HG02943 (cell line): ENCODE data around the gene DNAH17.
"Not testable (repeated sequence)": the region's sequence is repeated elsewhere in the genome, so short reads cannot be mapped to it uniquely, and the experiment has no call there.

Source experiments
- ATAC-seq: cut with Tn5 transposase; IDR thresholded peaks from one replicate; pipeline ENCODE4 v1.9.1; 2021; ENCODE audit warnings: mild to moderate bottlenecking, low read depth, moderate library complexity; ENCODE audit not compliant: unreplicated experiment

The DNAH17 gene

DNA sequence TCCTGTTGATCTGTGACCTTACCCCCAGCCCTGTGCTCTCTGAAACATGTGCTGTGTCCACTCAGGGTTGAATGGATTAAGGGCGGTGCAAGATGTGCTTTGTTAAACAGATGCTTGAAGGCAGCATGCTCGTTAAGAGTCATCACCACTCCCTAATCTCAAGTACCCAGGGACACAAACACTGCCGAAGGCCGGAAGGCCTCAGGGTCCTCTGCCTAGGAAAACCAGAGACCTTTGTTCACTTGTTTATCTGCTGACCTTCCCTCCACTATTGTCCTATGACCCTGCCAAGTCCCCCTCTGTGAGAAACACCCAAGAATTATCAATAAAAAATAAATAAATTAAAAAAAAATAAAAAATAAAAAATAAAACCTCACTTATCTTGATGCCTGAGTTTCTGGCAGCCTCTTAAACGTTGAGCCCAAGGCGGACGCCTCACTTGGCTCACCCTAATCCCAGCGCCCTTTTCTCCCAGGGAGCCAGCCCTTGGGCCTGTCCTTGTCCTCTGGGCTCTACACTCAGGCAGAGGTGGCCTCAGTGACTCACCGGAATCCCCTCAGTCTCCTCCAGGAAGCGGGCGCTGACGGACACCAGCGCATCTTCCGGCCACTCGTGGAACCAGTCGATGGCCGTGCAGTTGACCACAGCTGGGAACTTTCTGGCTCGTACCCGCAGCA is 110.9 kb downstream of the DNAH17 start:
- ATAC-seq: not testable (repeated sequence)

DNA sequence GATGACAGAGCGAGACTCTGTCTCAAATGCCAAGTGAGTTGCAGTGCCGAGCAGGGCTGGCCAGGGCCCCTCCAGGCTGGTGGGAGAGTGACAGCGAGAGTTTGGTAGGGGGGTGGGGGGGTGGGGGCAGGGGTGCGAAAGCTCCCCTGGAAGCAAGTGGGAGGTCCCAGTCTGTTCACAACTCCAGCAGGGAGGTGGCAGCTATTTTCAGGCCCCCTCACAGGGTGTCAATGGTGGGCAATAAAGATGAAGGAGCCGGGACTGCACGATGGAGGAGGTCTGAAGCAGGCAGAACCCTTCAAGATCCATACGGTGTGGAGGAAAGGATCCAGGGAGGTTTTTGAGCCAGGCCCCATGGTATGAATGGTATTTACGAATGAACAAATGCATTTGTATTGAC is 115.0 kb downstream of the DNAH17 start:
- no peak for ATAC-seq

DNA sequence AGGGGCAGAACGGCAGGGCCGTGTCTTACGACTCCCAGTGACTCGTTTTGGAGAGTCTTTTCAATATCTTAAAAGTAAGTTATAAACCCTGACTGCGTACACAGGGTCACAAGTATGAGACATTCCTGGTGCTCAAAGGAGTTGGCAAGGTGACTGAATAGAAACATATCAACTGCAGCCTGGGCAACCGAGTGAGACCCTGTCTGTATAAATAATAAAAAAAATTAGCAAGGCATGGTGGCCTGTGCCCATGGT is 115.5 kb downstream of the DNAH17 start:
- ATAC-seq: no peak

DNA sequence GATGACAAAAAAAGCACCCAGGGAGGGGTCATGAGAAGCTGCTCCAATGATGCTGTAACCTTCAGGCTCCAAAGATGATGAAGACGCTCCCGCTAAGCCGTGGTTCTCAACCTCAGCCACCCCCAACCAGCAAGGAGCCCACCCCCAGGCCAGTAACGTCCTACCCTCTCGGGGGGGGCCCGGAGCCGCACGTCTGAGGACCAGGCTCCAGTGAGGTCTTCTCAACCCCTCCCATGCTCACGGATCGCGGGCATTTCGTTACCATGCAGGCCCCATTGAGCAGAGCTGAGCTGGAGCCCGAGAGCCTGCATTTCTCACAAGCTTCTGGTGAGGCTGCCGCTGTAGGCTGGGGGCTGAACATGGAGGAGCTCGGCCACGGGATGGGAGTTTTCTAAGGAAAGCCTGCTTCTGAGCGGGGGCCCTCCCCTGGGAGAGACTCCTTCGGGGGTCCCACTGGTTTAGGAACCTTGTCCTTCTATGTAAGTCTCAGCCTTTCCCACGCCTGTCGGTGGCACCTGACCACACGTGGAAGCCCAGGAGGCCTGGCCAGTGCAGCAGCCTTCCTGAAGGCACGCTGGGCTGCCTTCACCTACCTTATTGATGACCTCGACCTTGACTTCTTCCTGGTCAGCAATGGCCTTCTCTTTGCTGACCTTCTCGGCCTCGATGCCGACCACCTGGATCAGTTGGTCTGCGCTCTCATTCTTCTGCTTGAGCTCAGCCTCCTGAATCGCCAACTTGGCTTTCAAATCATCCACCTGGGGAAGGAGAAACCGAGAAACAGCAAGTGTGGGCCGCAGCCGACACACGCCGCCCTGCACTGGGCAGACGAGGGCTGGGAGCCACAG is 116.0 kb downstream of the DNAH17 start:
- no peak for ATAC-seq

DNA sequence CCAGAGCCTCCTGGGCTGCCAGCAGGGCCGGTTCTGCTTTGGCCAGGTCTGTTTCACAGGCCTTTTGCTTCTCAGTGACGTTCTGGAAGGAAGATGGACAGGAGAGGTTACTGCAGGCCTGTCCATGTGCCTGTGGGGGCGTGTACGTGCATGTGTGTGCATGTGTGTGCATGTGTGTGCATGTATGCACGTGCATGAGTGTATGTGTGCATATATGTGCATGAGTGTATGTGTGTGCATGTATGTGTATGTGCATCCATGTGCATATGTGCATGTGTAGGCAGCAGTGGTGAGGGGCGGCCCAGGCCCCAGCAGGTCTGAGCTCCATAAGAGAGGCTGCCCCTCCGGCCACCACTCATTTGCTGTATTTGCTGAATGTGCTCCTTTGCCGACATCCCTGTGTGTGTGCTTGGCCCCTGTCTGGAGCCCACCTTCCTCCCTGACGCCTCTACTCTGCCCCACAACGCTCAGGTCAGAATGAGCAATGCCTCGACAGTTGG is 117.0 kb downstream of the DNAH17 start:
- no peak for ATAC-seq

DNA sequence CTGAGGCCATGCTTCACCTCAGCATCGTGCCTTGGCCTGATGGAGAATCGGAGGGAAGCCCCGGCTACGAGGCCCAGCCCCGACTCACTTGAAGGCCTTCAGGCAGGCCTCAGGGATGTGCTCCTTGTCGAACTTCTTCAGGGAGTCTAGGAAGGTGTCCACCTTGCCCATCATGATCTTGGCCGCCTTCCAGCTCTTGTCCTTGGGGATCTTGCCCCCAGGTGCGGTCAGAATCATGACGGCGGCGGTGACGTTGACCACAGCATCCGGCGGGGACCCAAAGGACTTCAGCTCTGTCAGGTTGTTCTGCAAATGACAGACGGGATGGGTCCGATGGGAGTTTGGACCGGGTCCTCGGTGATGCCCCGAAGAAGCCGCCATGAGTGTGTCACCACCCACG is 117.5 kb downstream of the DNAH17 start:
- no peak for ATAC-seq

DNA sequence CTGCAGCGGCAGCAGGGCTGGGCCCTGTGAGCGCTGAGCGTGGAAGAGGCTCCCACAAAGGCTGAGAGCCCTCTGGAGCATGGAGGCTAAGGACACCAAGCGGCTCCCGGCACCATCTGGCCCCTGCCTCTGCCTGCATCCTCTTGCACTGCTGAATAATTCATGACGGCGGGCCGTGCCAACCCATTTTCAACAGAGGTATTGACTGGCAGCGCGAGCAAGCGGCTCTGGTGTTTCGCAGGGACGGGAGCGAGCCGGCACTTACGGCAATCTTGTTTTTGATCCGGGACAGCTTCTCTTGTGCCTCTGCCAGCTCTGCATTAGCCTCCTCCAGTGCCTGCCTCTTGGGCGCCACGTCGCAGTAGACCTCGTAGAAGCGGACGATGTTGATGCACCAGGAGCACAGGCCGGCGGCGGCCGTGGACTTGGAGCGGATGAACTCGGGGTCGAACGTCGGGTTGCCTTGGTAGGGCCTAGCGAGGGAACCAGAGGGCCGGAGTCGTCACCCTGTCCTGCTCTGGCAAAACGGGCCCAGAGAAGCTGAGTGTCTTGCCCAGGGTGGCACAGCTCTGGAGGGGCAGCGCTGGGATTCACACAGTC is 118.4 kb downstream of the DNAH17 start:
- ATAC-seq: no peak

DNA sequence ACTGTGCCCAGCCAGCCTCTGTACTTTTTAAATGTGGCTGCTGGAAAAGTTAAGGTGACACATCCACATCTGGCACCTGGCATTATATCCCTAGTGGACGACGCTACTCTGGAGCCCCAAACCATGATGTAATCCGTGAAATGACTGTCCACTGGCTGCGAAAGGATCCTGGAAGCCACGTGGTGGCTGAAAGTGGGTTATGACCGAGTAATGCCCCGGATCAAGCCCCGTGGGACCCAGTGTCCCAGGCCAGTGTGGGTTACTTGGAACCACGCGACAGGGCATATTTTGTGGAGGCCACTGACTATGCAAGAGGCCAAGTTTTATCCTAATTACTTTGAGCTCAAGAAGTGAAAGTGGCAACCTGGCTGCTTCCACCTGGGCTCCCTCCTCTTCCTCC is 119.1 kb downstream of the DNAH17 start:
- ATAC-seq: no peak

DNA sequence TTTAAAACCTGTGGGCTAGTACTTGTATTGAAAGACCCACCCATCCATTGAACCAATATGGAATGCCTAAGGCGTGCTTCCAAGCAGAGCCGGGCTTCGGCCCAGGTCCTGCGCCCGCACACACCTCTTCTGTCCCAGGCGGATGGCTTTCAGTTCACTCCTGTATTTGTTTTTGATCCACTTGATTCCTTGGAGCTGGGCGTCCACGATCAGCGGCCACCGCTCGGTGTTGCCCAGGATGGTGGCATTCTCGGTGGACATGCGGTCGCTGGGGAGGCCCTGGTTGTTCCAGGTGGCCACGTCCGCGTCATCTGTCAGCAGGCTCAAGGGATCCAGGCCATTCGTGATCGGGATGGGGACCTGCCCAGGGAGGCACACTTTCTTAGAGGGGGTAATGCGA is 122.8 kb downstream of the DNAH17 start:
- ATAC-seq: no peak

DNA sequence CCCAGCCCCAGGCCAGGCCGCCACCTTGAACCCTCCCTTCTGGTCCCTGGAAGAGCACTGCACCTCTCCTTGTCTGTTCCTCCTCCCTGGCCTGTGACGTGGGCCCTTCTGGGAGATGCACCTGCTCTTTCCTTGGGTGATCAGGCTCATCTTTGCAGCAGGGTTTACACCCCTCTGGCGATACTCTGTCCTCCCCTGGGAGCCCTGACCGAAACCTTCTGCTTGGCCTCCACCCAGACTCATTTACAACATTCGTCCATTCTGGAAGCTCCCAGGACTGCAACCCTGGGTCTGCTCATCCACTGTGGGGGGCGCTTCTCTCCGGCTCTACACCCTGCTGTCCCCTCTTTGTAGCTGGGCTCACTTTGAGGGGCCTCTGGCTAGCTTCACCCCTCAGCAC is 125.4 kb downstream of the DNAH17 start:
- no peak for ATAC-seq

DNA sequence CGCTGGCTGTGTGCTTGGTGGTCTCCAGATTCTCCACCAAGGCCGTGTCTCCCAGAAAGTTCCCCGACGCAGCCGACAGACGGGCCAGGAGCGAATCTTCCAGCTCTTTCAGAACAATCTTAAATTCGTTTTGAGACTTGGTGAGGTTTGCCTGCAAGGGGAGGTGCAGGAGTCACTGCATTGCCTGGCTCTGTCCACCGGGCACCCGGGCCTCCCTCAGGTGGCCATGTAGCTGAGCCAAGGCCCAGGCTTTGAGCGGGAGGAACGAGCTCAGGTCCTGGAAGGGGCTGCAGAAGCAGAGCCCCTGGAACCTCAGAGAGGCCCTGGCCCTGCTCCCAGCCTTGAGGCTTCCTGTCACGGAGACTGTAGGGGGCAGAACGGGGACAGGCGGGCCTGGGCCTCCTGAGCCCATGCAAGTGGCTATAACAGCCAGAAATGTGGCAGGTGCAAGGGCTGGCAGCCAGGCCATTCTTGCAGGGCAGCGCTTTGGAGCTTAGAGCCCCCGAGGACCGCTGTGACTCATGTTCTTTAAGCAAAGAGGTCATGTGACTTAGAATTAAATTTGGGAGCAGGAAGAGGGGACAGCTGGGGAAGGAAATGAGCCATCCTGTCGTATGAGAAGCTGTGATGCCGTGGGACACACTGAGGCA is 126.4 kb downstream of the DNAH17 start:
- ATAC-seq: no peak

DNA sequence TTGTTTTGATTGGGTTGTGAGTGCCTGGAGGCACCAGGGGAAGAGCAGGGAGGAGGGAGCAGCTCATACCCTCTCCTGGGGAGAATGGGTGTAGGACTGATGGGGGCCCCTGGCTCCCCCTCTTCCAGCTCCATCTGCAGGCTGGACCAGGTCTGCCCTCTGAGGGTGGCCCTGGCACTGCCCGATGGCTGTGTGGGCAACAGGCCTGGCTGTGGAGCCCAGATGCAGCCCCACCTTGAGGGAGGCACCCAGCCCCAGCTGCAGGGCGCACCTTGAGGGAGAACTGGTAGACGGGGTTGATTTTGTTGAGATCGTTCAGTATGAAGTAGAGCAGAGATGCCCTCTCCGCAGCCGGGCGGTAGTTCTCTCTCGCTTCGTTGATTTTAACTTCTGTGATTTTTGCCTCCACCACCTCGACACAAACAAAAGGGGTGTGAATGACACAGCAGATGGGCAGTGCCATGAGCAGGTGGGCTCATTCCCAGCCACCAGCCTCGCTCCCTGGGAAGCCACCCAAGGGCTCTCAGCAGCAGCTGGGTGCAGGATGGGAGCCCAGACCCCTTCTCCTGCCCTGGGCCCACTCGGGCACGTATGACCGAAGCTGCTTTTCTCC is 127.1 kb downstream of the DNAH17 start:
- no peak for ATAC-seq

DNA sequence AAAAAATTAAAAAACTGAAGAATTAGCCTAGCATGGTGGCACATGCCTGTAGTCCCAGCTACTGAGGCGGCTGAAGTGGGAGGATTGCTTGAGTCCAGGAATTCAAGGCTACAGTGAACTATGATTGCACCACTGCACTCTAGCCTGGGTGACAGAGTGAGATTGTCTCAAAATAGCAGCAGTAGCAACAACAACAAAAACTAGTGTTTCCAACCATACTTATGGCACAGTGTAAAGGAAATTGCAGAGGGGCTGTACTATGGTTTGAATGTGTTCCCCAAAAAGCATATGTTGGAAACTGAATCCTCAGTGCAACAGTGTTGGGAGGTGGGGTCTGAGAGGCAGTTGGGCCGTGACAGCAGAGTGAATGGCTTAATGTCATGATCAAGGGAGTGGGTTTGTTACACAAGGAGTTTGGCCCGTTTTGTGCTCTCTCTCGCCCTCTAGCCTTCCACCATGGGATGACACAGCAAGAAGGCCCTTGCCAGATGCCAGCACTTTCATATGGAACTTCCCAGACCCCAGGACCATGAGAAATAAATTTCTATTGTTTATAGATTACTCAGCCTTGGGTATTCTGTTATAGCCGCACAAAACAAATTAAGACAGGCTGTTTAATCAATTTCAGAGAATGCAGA is 128.7 kb downstream of the DNAH17 start:
- no peak for ATAC-seq

DNA sequence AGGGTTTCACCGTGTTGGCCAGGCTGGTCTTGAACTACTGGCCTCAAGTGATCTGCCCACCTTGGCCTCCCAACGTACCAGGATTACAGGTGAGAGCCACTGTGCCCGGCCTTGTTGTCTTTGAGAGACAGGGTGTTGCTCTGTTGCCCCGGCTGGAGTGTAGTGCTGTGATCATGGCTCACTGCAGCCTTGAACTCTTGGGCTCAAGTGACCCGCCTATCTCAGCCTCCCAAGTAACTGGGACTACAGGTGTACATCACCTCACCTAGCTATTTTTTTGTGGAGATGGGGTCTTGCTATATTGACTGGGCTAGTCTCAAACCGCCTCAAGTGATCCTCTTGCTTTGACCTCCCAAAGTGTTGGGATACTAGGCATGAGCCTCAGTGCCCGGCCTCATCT is 130.4 kb downstream of the DNAH17 start:
- ATAC-seq: no peak

DNA sequence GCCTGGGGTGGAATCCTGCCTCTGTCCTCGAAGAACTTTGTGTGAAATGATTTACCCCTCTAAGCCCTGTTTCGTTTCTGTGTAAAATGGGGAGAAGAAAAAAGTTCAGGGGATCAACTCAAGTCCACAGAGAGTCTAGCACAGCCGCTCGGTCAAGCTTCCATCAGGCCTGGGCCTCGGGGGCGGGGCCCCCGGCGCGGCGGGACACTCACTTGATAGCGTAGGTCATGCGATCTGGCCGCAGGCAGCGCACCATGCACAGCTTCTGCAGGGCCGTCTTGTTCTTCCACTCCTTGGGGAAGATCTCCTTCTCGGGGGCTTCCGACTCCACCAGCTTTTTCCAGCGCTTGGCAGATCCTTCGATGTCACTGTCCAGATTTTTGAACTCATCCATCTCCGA is 132.8 kb downstream of the DNAH17 start:
- ATAC-seq: no peak

DNA sequence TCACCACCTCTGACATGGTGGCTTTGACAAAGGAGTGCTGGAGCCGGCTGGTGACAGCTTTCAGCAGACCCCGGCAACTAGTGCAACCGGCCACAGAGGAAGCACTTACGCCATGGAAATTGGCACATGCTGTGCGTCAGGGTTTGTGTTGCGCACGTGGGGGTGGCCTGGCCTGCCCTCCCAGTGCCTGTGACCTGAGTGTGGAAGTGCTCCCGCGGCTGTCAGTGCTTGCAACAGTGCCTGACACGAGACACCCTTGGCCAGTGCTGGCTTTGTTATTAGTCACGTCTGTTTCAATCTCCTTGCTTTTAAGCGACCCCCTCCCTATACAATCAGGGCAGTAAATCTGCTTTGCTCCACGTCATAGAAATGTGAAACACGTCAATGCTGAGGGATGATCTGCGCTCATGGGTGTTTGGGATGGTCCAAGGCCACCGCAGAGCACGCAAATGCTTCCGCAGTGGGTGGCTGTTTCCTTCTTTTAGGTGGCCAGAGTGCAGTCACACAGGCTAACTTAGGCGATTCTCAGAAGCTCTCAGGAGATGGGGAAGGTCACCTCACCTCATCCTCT is 134.5 kb downstream of the DNAH17 start:
- no peak for ATAC-seq

DNA sequence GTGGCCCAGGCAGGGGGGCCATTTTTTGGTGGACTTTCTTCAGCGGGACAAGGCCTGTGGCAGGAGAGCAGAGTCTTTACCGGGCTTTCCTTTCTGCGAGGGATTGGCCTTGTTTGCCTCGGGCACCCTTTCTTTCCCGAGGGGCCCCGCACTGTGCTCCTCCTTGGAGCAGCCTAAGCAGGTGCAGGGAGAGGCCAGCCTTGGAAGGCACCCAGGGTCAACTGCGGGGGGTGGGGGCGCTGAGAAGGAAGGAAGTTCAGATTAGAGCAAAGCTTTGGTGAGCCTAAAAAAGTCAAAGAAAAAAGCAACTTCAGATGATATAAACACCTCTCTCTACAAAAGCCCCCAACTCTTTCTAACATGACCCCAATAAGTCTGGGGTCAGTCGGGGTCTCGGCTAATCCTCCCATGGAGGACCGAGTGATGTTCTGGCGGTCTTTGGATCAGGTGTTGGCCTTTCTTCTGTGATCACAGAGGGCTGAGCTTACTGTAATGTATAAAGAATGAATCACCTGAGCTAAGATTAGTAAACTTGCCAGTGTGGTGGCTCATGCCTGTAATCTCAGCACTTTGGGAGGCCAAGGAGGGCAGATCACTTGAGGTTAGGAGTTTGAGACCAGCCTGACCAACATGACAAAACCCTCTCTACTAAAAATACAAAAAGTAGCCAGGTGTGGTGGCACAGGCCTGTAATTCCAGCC is 135.8 kb downstream of the DNAH17 start:
- ATAC-seq: no peak

DNA sequence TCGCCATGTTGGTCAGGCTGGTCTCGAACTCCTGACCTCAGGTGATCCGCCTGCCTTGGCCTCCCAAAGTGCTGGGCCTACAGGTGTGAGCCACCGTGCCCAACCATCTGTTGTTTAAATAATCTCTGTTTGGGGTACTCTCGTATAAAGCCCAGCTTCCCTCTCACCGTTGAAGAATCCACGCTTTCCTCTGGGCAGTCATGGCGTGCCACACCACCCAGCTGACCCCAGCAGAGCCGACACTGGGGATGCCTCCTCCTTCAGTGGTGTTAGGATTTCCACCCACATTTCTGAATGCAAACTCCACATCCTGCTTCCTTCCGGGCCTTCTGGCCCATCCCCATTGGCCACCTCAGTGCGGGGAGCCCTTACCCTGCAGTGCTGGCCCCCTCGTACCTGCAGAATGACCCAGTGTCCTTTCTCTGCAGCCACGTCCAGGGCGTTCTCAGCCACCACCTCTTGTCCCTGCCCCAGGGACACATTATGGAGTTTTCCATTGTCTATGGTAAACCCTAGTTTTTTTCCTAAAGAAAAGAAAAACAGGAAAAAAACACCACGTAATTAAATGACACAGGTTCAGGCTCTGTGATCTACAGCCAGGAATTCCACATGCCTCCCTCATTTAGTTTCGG is 138.4 kb downstream of the DNAH17 start:
- ATAC-seq: no peak

DNA sequence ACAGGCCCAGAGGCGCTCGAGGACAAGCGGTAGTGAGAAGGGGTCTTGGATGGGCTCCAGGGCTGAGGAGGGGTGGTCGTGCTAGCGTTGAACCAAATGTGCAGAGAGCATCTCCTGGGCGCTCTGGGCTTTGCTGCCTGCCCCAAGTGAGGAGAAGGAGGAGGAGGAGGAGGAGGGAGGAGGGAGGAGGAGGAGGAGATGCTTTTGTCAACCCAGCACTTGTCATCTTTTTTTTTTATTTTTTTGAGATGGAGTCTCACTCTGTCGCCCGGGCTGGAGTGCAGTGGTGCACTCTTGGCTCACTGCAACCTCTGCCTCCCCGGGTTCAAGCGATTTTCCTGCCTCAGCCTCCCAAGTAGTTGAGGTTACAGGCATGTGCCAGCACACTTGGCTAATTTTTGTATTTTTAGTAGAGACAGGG is 138.9 kb downstream of the DNAH17 start:
- no peak for ATAC-seq
